HUES48 (cell line): ENCODE data around the gene MRAS.
A peak's percentile ranks its signal among the peaks of the same experiment; 100 is the strongest.

Source experiments
- H3K27ac ChIP-seq: one replicate; pipeline ENCODE4 v1.7.0; 2013; ENCODE audit warnings: low read depth, low read length, inconsistent platforms
- H3K27me3 ChIP-seq: 2 replicates; pipeline ENCODE4 v1.6.1; 2013; ENCODE audit warnings: mild to moderate bottlenecking, low read length; ENCODE audit not compliant: control insufficient read depth, insufficient read depth
- H3K36me3 ChIP-seq: 2 replicates; pipeline ENCODE4 v1.6.1; 2013; ENCODE audit warnings: low read length; ENCODE audit not compliant: control insufficient read depth, insufficient read depth
- H3K4me1 ChIP-seq: 2 replicates; pipeline ENCODE4 v1.6.1; 2013; ENCODE audit warnings: mild to moderate bottlenecking, low read length; ENCODE audit not compliant: control insufficient read depth, insufficient read depth
- H3K4me3 ChIP-seq: 2 replicates; pipeline ENCODE4 v1.5.1; 2013; ENCODE audit warnings: mild to moderate bottlenecking, low read depth, low read length
- H3K9ac ChIP-seq: 2 replicates; pipeline ENCODE4 v1.6.1; 2013; ENCODE audit warnings: mild to moderate bottlenecking, low read depth, low read length, moderate library complexity
- H3K9me3 ChIP-seq: 2 replicates; pipeline ENCODE4 v1.6.1; 2013; ENCODE audit warnings: low read length; ENCODE audit not compliant: control insufficient read depth, insufficient read depth

The MRAS gene

GRCh38 chr3:138438896-138439295 lies 90.5 kb downstream of the MRAS start:
- Histone ChIP-seq H3K4me3 (no peak overlapping the region), H3K4me1 (peaks cover 5% of the 10 kb centered on the region; the same call in 1 of the 2 replicates), H3K27me3 (peaks cover 30% of the 10 kb centered on the region), H3K27ac (no peak overlapping the region), H3K36me3 (no peaks in the 10 kb centered on the region), H3K9me3 (0 out of 2 replicates have a peak, but pooled peaks cover 3% of the 10 kb centered on the region), H3K9ac (no peak overlapping the region)

GRCh38 chr3:138439646-138440045 lies 91.3 kb downstream of the MRAS start:
- H3K4me3 ChIP-seq, result no peak overlapping the region
- H3K9me3 ChIP-seq, result no peaks in the 10 kb centered on the region
- no peak overlapping the region for H3K9ac ChIP-seq
- peaks cover 5% of the 10 kb centered on the region; the same call in 1 of the 2 replicates for H3K4me1 ChIP-seq
- H3K27me3 ChIP-seq, result peaks cover 22% of the 10 kb centered on the region
- H3K36me3 ChIP-seq, result no peaks in the 10 kb centered on the region
- H3K27ac ChIP-seq, result no peak overlapping the region

- Histone ChIP-seq H3K27me3 (peaks cover 18% of the 10 kb centered on the region), H3K27ac (no peak overlapping the region), H3K36me3 (no peaks in the 10 kb centered on the region), H3K9me3 (no peaks in the 10 kb centered on the region), H3K9ac (no peak overlapping the region), H3K4me3 (no peak overlapping the region), H3K4me1 (peaks cover 5% of the 10 kb centered on the region; the same call in 1 of the 2 replicates)
These were observed 91.7 kb downstream of the MRAS start for GRCh38 chr3:138440121-138440521.

- peaks cover 13% of the 10 kb centered on the region for H3K27me3 ChIP-seq
- H3K27ac ChIP-seq, result no peak overlapping the region
- no peaks in the 10 kb centered on the region for H3K36me3 ChIP-seq
- H3K4me3 ChIP-seq, result no peak overlapping the region
- no peak overlapping the region for H3K9ac ChIP-seq
- H3K4me1 ChIP-seq, result peaks cover 5% of the 10 kb centered on the region; the same call in 1 of the 2 replicates
- H3K9me3 ChIP-seq, result no peaks in the 10 kb centered on the region
These were observed 92.2 kb downstream of the MRAS start for GRCh38 chr3:138440596-138440995.

GRCh38 chr3:138441256-138441655 lies 92.9 kb downstream of the MRAS start:
- H3K36me3 ChIP-seq, result no peaks in the 10 kb centered on the region
- H3K27ac ChIP-seq, result peak overlapping the region; percentile 53
- peaks cover 6% of the 10 kb centered on the region for H3K27me3 ChIP-seq
- H3K4me3 ChIP-seq, result no peak overlapping the region
- no peaks in the 10 kb centered on the region; the same call in 1 of the 2 replicates for H3K4me1 ChIP-seq
- no peak overlapping the region for H3K9ac ChIP-seq
- no peaks in the 10 kb centered on the region for H3K9me3 ChIP-seq

GRCh38 chr3:138441742-138442141 lies 93.4 kb downstream of the MRAS start:
- no peak overlapping the region for H3K9ac ChIP-seq
- peaks cover 1% of the 10 kb centered on the region; the same call in 1 of the 2 replicates for H3K27me3 ChIP-seq
- peak overlapping the region; percentile 53 for H3K27ac ChIP-seq
- no peaks in the 10 kb centered on the region for H3K9me3 ChIP-seq
- H3K36me3 ChIP-seq, result no peaks in the 10 kb centered on the region
- H3K4me1 ChIP-seq, result no peaks in the 10 kb centered on the region; the same call in 1 of the 2 replicates
- H3K4me3 ChIP-seq, result no peak overlapping the region

- H3K9ac ChIP-seq, result no peak overlapping the region
- H3K4me1 ChIP-seq, result no peaks in the 10 kb centered on the region; the same call in 1 of the 2 replicates
- H3K9me3 ChIP-seq, result no peaks in the 10 kb centered on the region
- no peaks in the 10 kb centered on the region; the same call in 1 of the 2 replicates for H3K27me3 ChIP-seq
- no peaks in the 10 kb centered on the region for H3K36me3 ChIP-seq
- H3K27ac ChIP-seq, result no peak overlapping the region
- H3K4me3 ChIP-seq, result no peak overlapping the region
These were observed 94.1 kb downstream of the MRAS start for GRCh38 chr3:138442433-138442832.

- Histone ChIP-seq H3K9me3 (no peaks in the 10 kb centered on the region), H3K9ac (no peak overlapping the region), H3K4me3 (no peak overlapping the region), H3K27me3 (no peaks in the 10 kb centered on the region; the same call in 1 of the 2 replicates), H3K27ac (no peak overlapping the region), H3K4me1 (no peaks in the 10 kb centered on the region; the same call in 1 of the 2 replicates), H3K36me3 (no peaks in the 10 kb centered on the region)
These were observed 94.7 kb downstream of the MRAS start for GRCh38 chr3:138443091-138443490.

- no peaks in the 10 kb centered on the region for H3K9me3 ChIP-seq
- H3K4me3 ChIP-seq, result no peak overlapping the region
- no peaks in the 10 kb centered on the region for H3K36me3 ChIP-seq
- no peaks in the 10 kb centered on the region; the same call in 1 of the 2 replicates for H3K27me3 ChIP-seq
- H3K4me1 ChIP-seq, result no peaks in the 10 kb centered on the region; the same call in 1 of the 2 replicates
- no peak overlapping the region for H3K9ac ChIP-seq
- H3K27ac ChIP-seq, result no peak overlapping the region
These were observed 95.4 kb downstream of the MRAS start for GRCh38 chr3:138443521-138444503.

- H3K27me3 ChIP-seq, result no peaks in the 10 kb centered on the region
- no peaks in the 10 kb centered on the region for H3K36me3 ChIP-seq
- no peak overlapping the region for H3K27ac ChIP-seq
- no peaks in the 10 kb centered on the region; the same call in 1 of the 2 replicates for H3K4me1 ChIP-seq
- H3K9me3 ChIP-seq, result no peaks in the 10 kb centered on the region
- H3K4me3 ChIP-seq, result no peak overlapping the region
- H3K9ac ChIP-seq, result no peak overlapping the region
These were observed 96.9 kb downstream of the MRAS start for GRCh38 chr3:138445236-138445635.

- Histone ChIP-seq H3K36me3 (no peaks in the 10 kb centered on the region), H3K4me3 (no peak overlapping the region), H3K9ac (no peak overlapping the region), H3K27me3 (no peaks in the 10 kb centered on the region), H3K27ac (no peak overlapping the region), H3K9me3 (no peaks in the 10 kb centered on the region), H3K4me1 (no peaks in the 10 kb centered on the region; the same call in 1 of the 2 replicates)
These were observed 97.3 kb downstream of the MRAS start for GRCh38 chr3:138445654-138446053.
